ENCODE data around the gene NSUN5. TPM values are rescaled to one million over a fixed set of nuclear protein-coding genes. Genes with fewer than 3 reads are reported as not detected.
A peak's percentile ranks its signal among the peaks of the same experiment; 100 is the strongest.

Gene NSUN5
- total and polyA plus RNA-seq, 2 experiments from 2014 or later: 22.6 to 30.6 TPM

GRCh38 chr7:73345951-73346350 lies 37.3 kb upstream of the NSUN5 start:
- H3K9me3 ChIP-seq (ENCODE audit: low read depth): no peaks in the 10 kb centered on the region
- 68% methylated on average over 8 of the region's 8 CpGs for WGBS (ENCODE audit: low lambda C conversion rate, missing lambda C conversion rate)
- H3K27me3 ChIP-seq: no peaks in the 10 kb centered on the region
- H3K27ac ChIP-seq: no peak overlapping the region
- H3K79me2 ChIP-seq: no peaks in the 10 kb centered on the region
- no peak overlapping the region for H3K4me3 ChIP-seq
- peak overlapping the region; percentile 18 for H2AFZ ChIP-seq
- TF ChIP-seq, protein P1, sequence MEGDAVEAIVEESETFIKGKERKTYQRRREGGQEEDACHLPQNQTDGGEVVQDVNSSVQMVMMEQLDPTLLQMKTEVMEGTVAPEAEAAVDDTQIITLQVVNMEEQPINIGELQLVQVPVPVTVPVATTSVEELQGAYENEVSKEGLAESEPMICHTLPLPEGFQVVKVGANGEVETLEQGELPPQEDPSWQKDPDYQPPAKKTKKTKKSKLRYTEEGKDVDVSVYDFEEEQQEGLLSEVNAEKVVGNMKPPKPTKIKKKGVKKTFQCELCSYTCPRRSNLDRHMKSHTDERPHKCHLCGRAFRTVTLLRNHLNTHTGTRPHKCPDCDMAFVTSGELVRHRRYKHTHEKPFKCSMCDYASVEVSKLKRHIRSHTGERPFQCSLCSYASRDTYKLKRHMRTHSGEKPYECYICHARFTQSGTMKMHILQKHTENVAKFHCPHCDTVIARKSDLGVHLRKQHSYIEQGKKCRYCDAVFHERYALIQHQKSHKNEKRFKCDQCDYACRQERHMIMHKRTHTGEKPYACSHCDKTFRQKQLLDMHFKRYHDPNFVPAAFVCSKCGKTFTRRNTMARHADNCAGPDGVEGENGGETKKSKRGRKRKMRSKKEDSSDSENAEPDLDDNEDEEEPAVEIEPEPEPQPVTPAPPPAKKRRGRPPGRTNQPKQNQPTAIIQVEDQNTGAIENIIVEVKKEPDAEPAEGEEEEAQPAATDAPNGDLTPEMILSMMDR (IDR thresholded peaks at IDR 0.05; ENCODE audit: poor library complexity): no peak
- TF ChIP-seq EZH2 (IDR thresholded peaks at IDR 0.05; ENCODE audit: borderline replicate concordance) (no peak), EZH2phosphoT487 (IDR thresholded peaks at IDR 0.05; ENCODE audit: low read depth, severe bottlenecking, unreplicated experiment) (no peak)
- H3K4me1 ChIP-seq (ENCODE audit: insufficient read depth): peaks cover 11% of the 10 kb centered on the region
- H3K4me2 ChIP-seq: no peak overlapping the region
- H3K36me3 ChIP-seq (replicated peaks; ENCODE audit: insufficient read depth, low read depth): no peaks in the 10 kb centered on the region
- H4K20me1 ChIP-seq (ENCODE audit: insufficient read depth, poor library complexity, severe bottlenecking): no peaks in the 10 kb centered on the region
- DNase-seq (ENCODE audit: low spot score): no peak
- no peaks in the 10 kb centered on the region for H3K9me2 ChIP-seq (replicated peaks; ENCODE audit: insufficient read depth)

- TF ChIP-seq EZH2 (IDR thresholded peaks at IDR 0.05; ENCODE audit: borderline replicate concordance) (no peak), EZH2phosphoT487 (IDR thresholded peaks at IDR 0.05; ENCODE audit: low read depth, severe bottlenecking, unreplicated experiment) (no peak)
- TF ChIP-seq, protein P1 (IDR thresholded peaks at IDR 0.05; ENCODE audit: poor library complexity): no peak
These were observed 36.9 kb upstream of the NSUN5 start for GRCh38 chr7:73345538-73345937.

DNA sequence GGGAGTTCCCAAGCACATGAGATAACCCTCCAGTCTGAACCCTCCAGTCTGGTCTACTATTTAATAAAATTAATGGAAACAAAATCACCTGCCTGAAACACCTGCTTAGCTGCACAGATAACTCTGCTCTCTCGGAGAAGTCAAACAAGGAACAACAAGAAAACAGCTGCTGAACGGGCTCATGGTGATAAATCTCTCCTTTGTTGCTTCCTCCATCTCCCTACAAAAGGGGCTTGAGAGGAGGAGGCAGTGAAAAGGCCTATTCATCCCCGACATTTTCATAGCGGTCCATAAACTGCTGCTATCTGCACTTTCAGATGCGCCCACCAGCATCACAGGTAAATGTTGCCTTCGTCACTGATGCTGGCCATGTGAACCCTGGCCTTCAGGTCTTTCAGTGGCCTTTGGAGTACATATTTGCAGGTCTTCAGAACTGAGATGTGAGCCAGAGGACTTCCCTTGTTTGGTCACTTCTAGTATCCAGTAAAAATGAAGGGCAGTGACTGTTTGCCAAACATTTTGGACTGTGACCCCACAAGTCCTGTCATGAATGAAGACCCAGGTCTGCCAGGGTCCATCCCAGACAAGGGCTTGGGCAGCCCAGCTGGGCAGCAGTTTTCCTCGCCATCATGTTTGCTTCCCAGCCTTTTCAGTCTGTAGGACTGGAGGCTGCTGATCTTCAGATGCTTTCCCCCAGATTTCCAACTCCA lies 35.2 kb upstream of the NSUN5 start:
- Histone ChIP-seq H3K4me2 (no peak overlapping the region), H4K20me1 (ENCODE audit: insufficient read depth, poor library complexity, severe bottlenecking) (no peaks in the 10 kb centered on the region), H3K27ac (no peak overlapping the region), H3K4me3 (no peak overlapping the region), H2AFZ (no peak overlapping the region), H3K79me2 (no peaks in the 10 kb centered on the region), H3K9me2 (replicated peaks; ENCODE audit: insufficient read depth) (no peaks in the 10 kb centered on the region), H3K36me3 (replicated peaks; ENCODE audit: insufficient read depth, low read depth) (no peaks in the 10 kb centered on the region), H3K27me3 (no peaks in the 10 kb centered on the region), H3K9me3 (ENCODE audit: low read depth) (no peaks in the 10 kb centered on the region), H3K4me1 (ENCODE audit: insufficient read depth) (peaks cover 11% of the 10 kb centered on the region)
- 80% methylated on average over 7 of the region's 7 CpGs for WGBS (ENCODE audit: low lambda C conversion rate, missing lambda C conversion rate)
- TF ChIP-seq, protein P1 (IDR thresholded peaks at IDR 0.05; ENCODE audit: poor library complexity): no peak
- TF ChIP-seq EZH2 (IDR thresholded peaks at IDR 0.05; ENCODE audit: borderline replicate concordance) (no peak), EZH2phosphoT487 (IDR thresholded peaks at IDR 0.05; ENCODE audit: low read depth, severe bottlenecking, unreplicated experiment) (no peak)
- DNase-seq (ENCODE audit: low spot score): no peak

More at GRCh38 chr7:73345538-73345937, 36.9 kb upstream of the NSUN5 start:
- Histone ChIP-seq H2AFZ (peak overlapping the region; percentile 18), H3K27me3 (no peaks in the 10 kb centered on the region), H3K79me2 (no peaks in the 10 kb centered on the region), H4K20me1 (ENCODE audit: insufficient read depth, poor library complexity, severe bottlenecking) (no peaks in the 10 kb centered on the region), H3K9me3 (ENCODE audit: low read depth) (no peaks in the 10 kb centered on the region), H3K4me1 (ENCODE audit: insufficient read depth) (peaks cover 11% of the 10 kb centered on the region), H3K27ac (no peak overlapping the region), H3K9me2 (replicated peaks; ENCODE audit: insufficient read depth) (no peaks in the 10 kb centered on the region), H3K4me2 (no peak overlapping the region), H3K36me3 (replicated peaks; ENCODE audit: insufficient read depth, low read depth) (no peaks in the 10 kb centered on the region), H3K4me3 (no peak overlapping the region)
- DNase-seq (ENCODE audit: low spot score): no peak
- 48% methylated on average over 4 of the region's 4 CpGs for WGBS (ENCODE audit: low lambda C conversion rate, missing lambda C conversion rate)
